ENCODE data around the gene SQSTM1.

Gene SQSTM1

GRCh38 chr5:179864686-179865085 lies 44.0 kb downstream of the SQSTM1 start:
- no peak overlapping the region for H3K4me3 ChIP-seq (ENCODE audit: low read depth, low read length)
- TF ChIP-seq, protein P1, sequence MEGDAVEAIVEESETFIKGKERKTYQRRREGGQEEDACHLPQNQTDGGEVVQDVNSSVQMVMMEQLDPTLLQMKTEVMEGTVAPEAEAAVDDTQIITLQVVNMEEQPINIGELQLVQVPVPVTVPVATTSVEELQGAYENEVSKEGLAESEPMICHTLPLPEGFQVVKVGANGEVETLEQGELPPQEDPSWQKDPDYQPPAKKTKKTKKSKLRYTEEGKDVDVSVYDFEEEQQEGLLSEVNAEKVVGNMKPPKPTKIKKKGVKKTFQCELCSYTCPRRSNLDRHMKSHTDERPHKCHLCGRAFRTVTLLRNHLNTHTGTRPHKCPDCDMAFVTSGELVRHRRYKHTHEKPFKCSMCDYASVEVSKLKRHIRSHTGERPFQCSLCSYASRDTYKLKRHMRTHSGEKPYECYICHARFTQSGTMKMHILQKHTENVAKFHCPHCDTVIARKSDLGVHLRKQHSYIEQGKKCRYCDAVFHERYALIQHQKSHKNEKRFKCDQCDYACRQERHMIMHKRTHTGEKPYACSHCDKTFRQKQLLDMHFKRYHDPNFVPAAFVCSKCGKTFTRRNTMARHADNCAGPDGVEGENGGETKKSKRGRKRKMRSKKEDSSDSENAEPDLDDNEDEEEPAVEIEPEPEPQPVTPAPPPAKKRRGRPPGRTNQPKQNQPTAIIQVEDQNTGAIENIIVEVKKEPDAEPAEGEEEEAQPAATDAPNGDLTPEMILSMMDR (IDR thresholded peaks at IDR 0.05; ENCODE audit: insufficient read depth, low read depth, low read length, missing control alignments) = no peak

GRCh38 chr5:179865491-179866240 lies 45.0 kb downstream of the SQSTM1 start:
- DNase-seq (ENCODE audit: low read depth) = no peak
- no peak overlapping the region for H3K4me3 ChIP-seq (ENCODE audit: low read depth, low read length)
- TF ChIP-seq, protein P1 (IDR thresholded peaks at IDR 0.05; ENCODE audit: insufficient read depth, low read depth, low read length, missing control alignments) = no peak

More at GRCh38 chr5:179864686-179865085, 44.0 kb downstream of the SQSTM1 start:
- no peak for DNase-seq (ENCODE audit: low read depth)

- TF ChIP-seq, protein P1 (IDR thresholded peaks at IDR 0.05; ENCODE audit: insufficient read depth, low read depth, low read length, missing control alignments) = peak; percentile 33
- no peak overlapping the region for H3K4me3 ChIP-seq (ENCODE audit: low read depth, low read length)
- peak; percentile 45 for DNase-seq (ENCODE audit: low read depth)
Observed at GRCh38 chr5:179866241-179867078, 45.8 kb downstream of the SQSTM1 start.

DNA sequence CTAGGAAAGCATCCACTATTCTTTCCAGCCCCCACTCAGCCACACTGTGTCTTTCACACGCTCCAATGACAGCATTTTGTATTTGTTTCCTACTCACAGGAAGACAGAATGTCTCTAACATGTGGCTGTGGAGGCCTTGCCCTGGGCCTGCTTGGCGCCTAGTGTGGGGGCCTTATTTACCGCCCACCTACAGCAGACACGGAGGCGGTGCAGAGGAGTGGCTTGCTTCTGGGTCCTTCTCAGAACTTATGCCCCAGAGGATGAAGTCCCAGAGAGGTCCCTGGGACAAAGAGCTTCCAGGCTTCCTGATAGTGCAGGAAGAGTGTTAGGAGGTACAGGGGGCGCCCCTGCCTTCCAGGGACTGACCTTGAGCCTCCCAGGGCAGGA lies 46.4 kb downstream of the SQSTM1 start:
- DNase-seq (ENCODE audit: low read depth) = no peak
- H3K4me3 ChIP-seq (ENCODE audit: low read depth, low read length) = no peak overlapping the region
- TF ChIP-seq, protein P1 (IDR thresholded peaks at IDR 0.05; ENCODE audit: insufficient read depth, low read depth, low read length, missing control alignments) = no peak

- H3K4me3 ChIP-seq (ENCODE audit: low read depth, low read length) = no peak overlapping the region
- DNase-seq (ENCODE audit: low read depth) = no peak
- TF ChIP-seq, protein P1 (IDR thresholded peaks at IDR 0.05; ENCODE audit: insufficient read depth, low read depth, low read length, missing control alignments) = no peak
Observed at GRCh38 chr5:179867476-179867875, 46.8 kb downstream of the SQSTM1 start.

DNA sequence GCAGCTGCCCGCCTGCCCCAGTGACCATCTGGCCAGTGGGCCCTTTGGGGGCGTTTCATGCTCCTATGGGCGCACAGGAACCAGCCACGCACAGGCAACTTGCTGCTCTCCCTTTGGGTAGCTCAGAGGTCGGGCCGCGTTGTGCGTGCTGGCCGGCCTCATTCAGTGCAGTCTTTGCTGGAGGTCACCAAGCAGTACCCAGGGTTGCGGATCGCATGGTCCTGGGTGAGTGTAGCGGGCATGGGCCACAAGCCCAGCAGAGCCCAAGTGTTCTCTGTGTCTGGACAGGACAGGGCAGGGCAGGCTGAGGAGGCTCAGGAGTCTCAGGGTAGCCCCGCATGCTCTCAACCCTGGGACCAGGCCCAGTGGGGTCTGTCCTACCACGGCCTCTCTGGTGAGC lies 47.8 kb downstream of the SQSTM1 start:
- H3K4me3 ChIP-seq (ENCODE audit: low read depth, low read length) = no peak overlapping the region
- TF ChIP-seq, protein P1 (IDR thresholded peaks at IDR 0.05; ENCODE audit: insufficient read depth, low read depth, low read length, missing control alignments) = no peak
- no peak for DNase-seq (ENCODE audit: low read depth)

Measured in GM12865 (cell line).